NCI-H748 (cell line): ENCODE measurements around the gene NTSR1.

Source experiments
- DNase-seq: peaks from one replicate; lab custom pipeline; 2025; ENCODE audit not compliant: unreplicated experiment; lab: John Stamatoyannopoulos, UW

The NTSR1 gene

DNA sequence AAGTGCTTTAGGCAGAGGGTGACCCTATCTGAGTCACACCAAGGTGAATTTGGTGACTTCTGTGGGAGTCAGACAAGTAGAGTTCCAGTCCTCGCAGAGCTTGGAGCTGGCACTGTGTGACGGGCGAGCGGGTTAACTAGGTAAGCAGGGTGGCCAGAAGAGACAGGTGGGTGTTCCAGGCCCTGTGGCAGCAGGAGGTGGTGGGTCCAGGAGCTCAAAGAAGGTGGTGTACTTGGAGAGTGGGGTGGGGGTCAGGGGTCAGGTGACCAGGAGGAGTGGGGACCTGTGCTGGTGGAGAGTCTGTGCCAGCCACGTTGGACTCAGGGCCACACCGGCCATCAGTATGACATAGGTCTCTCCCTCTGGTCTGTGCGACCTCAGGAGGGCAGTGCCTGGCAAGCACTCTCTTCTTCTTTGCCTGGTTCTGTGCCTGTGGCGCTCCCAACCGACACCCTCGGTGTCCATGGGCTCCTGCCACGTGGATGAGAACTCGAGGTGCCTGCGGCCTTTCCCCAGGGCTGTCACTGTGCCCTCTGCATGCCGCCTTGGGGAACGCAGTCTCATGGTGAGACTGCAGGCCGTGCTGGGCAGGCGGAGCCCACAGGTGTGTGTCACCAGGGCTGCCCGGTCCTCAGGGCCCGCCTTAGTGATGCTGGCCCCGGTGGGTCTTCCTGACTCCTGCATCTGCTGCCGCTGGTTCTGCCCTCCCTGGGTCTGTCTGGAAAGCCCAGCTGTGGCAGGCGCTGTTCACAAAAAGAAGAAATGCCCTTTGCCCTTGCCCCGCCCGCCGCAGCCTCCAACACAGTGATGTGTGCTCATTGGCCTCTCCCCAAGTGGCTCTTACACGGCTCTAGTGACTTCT lies 89.3 kb downstream of the NTSR1 start:
- no peak for DNase-seq

DNA sequence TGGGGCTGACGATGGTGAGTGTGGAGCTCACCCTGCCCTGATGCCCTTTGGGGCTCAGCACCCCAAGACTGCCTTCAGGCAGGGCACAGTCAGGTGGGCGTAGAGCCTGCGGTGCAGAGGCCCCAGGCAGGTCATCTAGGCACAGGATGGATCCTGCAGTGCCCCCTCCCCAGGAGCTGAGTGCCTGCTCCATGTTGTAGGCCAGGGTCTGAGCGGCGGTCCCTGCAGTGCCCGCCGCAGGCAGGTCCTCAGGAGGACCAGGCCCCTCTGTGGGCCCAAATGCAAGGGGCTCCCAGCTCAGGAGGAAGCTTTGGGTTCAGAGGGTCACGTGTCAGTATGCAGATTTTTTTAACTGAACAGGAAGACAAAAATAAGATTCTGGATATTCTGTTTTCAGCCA lies 90.4 kb downstream of the NTSR1 start:
- DNase-seq: no peak

DNA sequence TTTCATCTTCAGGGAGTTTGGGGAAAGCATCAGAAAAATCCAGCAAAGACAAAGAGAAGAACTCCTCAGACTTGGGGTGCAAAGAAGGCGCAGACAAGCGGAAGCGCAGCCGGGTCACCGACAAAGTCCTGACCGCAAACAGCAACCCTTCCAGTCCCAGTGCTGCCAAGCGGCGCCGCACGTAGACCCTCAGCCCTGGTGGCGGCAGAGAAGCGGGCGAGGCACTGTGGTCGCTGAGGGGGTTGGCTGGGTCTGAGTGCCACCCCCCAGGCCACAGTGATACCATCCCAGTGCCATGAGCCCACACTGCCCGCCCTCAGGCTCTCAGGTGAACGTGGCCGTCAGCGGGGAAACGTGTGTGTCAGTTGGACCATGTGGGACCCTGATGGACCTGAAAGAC lies 90.8 kb downstream of the NTSR1 start:
- DNase-seq: no peak

DNA sequence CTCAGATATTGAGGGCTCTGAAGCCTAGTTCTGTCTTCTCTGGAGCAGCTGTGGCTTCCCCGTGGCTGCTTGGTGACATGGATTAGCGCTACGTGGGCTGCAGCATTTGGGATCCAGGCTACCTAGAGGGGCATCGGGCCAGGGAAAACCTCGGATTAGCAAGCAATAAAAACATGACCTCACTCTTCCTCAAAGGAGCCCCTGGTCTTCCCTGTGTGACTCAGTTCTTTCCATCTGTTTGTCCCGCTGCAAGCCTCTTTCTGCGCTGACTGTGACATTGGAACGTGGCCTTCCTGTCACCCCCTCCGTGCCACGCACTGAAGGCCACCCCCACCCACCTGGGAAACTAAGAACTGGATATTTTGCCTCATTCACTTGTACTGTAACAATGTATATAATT lies 91.2 kb downstream of the NTSR1 start:
- DNase-seq: no peak

DNA sequence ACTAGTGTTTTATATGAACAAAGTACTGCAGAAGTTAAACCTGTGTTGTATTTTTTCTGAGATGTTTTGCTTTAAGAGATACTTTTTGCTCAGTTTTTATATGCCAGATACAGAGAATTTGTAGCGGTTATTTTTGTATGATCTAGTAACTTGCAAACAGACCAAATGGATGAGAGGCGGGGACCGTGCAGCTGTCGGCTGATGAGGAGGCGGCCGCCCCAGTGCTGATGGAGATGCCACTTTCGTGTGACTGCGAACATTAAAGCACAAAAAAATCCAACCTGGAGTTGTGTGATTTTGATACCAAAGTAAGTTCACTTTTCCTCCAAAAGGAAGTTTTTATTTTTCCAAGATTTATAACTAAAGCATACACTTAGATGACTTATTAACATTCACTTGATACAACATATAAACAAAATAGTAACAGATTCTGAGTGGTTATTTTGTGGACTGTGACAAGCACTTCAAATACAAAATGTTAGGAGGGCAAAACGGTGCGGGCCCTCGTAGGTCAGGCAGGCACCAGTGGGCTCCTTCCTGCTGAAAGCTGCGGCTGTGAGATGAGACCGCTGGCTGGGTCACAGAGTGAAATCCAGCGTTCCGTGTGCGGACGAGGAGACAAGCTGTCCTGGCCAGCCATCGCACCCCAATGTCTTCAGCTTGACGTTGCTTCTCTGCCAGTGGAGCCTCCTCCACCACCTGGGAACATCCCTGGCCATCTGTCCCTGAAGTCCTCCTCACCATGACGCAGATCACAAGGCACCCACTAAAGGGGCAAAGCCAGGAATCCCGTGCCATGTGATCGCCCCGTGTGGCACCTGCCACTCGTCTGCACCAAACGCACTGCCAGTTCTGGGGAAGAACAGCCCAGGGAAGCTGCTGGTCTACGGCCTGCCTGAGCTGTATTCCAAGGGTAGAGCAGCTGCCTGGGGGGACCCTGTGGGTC lies 92.0 kb downstream of the NTSR1 start:
- no peak for DNase-seq

DNA sequence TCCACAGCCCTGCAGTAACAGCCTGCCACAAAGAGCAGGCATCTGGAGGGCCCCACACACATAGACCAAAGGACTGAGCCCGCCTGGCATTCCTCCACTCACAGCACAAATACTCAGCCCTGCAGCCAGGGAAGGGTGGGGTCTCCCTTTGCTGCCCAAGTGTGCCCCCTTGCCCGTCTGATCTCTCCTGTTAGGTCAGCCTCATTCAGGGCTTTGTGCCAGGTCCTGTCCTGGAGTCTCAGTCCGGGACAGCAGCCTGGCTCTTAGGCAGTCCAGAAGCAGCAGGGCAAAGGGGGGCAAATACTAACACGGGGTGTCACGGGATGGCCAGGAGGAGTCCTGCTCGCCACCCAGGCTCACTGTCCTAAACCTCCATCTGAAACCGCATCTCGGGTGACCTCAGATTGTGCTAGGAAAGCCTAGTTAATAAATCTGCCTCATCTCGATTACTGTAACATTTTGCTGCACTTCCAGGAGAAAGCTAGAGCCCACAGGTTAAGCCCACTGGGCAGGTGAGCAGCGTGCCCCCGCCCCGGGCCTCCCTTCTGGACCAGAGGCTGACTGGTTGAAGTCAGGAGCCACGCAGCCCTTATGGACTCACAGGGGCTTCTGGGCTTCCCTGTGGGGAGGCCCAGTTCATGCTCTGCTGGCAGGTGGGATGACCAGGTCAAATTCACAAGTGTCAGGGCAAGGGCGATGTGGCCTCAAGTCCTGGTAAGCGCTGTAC lies 92.8 kb downstream of the NTSR1 start:
- DNase-seq: no peak

DNA sequence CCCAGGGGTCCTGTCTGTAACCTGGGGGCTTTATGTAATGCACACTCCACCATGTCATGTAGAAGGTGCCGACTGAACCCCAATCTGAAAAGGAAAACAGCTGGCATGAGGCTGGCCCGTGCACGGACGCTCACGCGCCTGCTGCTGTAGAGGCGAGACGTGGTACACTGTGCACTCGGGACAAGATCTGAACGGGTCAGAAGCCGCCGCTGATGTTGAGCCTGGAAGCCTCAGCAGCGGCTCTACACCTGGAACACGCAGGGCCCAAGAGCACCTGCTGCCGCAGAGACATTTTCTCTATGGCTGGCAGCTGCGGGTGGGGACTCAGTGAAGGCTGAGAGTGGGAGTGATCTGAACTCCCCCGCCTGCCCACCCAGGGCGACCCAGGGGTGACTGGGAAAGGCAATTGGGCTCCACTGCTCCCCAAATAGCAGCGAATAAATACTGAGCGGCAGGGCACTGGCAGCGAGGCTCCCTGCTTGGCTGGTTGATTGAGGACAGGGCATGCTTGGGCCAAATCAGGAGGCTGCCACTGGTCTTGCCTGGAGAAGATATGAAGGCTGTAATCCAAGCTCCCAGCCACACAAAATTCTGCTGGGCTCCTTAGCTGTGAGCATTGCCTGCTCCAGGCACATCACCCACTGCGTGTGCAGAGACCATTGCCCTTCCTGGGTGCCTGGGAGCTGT lies 93.5 kb downstream of the NTSR1 start:
- DNase-seq: no peak

DNA sequence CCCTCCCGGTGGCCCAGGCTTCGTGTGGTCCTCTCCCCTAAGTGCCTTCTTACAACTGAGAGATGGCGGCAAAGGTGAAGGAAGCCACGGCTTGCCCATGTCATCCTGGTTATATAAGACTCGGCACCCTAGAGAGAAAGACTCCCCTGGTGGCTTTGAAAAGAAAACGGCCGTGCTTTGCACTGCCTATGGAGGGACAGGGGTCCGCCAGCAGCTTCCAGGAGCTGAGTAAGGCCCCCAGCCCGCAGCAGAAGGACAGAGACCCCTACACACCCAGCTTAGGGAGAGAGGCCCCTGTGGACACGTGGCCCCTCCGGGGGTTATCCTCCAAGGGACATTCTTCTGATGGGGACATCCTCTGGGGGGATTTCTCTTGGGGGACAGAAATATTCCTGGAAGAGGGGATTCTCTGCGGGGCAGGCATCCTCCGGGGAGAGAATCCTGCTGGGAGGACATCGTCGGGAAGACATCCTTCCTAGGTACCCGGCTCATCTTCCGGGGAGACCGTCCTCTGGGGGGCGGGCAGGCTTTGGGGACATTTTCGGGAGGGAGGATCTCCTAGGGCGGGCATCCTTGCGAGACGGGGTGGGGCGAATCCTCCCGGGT lies 95.5 kb downstream of the NTSR1 start:
- peak; percentile 5 for DNase-seq

DNA sequence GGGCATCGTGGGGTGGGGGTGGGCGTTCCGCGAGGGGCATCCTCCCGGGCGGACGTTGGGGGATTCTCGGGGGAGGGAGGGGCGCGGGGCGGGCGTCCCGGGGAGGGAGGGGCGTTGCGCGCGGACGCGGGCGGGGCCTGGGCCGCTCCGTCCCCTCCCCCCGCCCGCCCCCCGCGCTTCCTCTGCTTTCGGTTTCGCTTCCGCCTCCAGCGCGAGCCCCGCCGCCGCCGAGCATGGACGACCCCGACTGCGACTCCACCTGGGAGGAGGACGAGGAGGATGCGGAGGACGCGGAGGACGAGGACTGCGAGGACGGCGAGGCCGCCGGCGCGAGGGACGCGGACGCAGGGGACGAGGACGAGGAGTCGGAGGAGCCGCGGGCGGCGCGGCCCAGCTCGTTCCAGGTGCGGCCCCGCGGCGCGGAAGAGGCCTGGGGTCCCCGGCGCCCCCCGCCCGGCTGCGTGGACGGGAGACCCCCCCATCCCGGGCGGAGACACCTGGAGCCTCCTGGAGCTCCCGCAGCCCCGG lies 96.1 kb downstream of the NTSR1 start, which contains the start of gene OGFR:
Gene OGFR, plus strand, starts transcription at position 209 of the 528 bp plus-strand sequence. Its CDS starts 25 bp downstream, at position 234.
- DNase-seq: peak; percentile 60

DNA sequence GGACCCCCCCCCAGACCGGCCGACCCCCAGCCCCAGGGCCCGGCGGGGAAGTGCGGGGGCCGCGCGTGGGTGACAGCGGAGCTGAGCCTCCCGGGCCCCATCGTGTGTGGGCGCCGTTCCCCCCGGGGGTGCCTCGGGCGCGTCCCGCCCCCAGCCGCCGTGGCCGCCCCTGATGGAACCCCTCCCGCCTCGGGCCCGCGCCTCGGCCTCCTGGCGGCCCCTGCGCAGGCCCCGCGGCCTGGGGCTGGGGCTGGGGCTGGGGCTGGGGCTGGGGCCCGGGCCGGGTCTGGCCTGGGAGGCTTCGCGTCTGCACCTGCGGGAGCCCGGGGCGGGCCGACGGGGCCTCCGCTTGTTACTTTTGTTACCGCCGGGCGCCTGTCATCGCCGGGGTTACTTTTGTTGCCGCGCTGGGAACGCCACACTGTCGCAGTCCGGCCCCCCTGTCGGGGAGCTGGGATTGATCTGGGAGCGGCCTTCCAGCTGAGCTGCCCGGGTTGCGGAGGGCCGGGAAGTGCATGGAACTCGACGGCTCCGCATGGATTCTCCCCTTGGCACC lies 96.6 kb downstream of the NTSR1 start:
- DNase-seq: peak; percentile 18

DNA sequence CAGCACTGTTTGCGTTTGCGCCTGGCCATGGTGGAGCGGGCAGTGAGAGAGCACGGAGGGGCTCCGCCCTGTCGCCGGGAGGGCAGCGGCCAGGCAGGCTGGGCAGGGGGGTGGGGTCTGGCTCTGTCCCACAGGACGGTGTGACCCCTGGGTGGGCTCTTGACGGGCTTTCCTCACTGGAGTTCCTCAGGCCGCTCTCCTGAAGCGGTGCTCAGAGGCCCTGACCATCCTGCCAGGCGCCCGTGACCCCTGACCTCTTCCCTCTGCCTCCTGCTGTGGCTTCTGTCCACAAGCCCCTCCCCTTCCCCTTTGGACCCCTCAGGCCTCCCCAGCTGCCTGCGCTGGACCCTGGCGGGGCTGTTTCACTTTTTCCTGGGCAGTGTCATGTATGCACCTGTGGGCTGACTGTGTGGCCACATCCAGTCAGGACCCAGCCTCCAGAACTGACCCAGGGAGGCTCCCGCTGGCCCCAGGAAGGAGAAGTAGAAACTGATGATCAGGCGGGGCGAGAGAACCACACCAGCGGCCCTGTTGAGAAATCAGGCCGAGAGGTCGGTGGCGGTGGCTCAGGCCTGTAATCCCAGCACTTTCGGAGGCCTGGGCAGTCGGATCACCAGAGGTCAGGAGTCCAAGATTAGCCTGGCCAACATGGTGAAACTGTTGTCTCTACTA lies 97.2 kb downstream of the NTSR1 start:
- DNase-seq: no peak

DNA sequence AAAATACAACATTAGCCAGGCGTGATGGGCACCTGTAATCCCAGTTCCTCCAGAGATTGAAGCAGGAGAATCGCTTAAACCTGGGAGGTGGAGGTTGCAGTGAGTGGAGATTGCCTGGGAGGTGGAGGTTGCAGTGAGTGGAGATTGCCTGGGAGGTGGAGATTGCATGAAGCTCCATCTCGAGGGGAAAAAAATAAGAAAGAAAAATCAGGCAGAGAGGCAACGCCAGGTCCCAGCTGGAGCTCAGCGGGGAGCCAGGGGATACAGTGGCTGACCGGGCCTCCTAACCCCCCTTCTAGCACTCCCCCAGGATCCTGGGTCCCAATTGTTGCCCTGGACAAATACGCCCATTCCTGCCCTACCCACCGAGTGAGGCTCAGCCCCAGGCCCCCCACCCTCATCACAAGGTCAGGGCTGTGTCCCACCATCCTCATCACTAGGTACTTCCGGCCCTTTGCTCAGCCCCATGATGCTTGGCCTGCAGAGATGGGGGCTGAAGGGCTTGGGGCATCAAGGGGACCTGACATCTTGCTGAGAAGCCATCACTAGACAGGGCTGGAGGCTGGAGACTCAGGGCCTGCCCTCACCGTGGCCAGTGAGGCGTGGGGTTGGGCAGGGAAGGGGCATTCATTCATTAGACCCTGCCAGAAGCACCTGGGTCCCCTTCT lies 97.9 kb downstream of the NTSR1 start:
- no peak for DNase-seq

DNA sequence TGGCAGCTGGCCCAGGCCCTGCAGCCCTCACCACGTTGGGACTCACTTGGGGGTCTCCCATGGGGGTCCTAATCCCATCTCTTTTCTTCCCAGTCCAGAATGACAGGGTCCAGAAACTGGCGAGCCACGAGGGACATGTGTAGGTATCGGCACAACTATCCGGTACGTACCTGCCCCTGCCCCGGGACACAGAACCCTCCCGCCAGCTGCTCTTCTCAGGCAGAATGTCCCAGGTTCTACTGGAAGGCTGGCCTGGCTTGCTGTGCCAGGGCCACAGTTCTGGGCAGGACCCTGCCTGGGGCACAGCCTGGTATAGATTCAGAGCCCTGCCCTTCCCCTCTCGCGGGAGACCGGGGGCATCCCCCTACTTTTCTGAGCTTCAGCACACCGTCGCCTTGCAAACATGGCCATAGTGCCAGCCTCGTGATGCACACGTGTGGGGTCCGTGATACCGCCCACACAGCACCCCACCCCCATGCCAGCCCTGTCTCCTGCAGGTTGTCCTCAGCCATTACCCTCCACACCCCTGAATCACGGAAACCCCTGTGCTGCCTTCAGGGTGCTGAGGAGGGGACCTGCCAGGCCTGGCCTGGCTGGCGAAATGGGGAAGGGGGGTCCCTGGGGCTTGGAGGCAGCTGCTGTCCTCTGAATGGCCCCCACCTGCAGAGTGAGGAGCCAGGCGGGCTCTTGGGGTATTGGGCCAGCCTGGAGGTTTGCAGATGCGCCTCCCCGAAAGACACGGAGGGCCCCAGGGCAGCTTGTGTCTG lies 99.0 kb downstream of the NTSR1 start:
- DNase-seq: no peak

DNA sequence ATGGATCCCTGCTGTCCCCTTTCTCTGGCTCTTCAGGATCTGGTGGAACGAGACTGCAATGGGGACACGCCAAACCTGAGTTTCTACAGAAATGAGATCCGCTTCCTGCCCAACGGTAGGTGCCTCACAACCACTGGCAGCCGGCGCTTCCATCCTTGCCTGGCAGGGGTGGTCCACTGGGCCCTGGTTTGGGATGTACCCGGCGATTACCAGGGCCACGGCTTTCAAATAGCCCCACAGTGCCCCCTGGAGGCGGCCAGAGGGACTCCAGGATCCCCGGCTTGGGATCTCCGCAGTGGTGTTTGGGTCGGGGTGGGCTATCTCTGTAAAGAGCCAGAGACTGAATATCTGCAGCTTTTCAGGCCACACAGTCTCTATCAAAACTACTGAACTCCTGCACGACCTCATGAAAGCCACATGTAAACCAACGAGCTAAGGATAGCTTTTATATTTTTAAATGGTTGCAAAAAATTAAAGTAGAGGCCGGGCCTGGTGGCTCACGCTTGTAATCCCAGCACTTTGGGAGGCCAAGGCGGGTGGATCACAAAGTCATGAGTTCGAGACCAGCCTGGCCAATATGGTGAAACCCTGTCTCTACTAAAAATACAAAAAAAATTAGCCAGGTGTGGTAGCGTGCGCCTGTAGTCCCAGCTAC lies 99.7 kb downstream of the NTSR1 start:
- peak; percentile 41 for DNase-seq

DNA sequence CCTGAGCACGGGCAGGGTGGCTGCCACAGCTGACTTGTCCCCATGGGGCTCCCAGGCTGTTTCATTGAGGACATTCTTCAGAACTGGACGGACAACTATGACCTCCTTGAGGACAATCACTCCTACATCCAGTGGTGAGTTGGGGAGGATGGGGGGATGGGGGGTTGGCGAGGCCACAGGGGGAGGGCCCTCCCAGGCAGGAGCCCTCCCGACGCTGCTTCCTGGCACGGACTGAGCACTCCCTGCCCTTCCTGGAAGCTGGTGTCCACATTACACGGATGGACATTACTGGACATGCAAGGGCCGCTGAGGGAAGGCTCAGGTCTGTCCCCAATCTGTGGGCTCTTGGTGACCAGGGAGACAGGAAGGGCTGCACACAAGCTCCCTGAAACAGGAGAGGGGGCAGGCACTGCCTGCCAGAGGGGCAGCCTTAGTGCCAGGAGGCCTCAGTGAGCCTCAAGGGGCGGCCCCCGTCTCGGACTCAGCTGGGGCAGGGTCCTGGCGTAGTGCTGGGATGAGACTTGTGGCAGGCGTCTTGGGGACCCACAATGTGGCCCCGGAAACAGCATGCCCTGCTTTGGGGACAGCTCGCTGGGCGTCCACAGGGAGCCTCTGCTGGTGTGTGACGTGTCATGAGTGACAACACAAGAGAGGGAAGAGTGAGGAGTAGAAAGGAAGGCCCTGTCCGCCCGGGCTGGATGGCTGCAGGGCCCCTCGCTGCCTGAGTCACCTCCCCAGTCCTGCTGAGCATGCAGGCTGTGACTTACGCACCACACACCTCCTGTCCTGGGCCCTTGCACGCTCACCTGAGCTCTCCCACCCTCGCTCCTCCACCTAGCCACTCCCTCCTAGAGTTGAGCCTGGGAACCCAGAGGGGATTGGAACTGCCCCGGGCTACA lies 101.1 kb downstream of the NTSR1 start:
- DNase-seq: no peak

DNA sequence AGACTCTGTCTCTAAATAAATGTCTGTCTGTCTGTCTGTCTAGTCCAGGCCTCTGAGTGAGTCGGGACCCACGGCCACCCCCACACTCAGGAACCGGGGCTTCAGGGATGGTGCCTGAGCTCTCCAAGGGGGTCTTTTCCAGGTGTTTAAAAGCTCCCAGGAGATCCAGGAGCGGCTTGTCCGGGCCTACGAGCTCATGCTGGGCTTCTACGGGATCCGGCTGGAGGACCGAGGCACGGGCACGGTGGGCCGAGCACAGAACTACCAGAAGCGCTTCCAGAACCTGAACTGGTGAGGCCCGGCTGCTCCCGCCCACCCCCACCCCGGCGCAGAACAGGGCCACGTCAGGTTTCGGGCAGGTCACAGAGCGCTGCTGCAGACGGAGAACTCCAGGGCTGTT lies 102.7 kb downstream of the NTSR1 start:
- DNase-seq: no peak
